ENCODE measurements around the gene DLG1. TPM values are rescaled to one million over a fixed set of nuclear protein-coding genes. Genes with fewer than 3 reads are reported as not detected.
"Not testable (repeated sequence)": the region's sequence is repeated elsewhere in the genome, so short reads cannot be mapped to it uniquely, and the experiment has no call there.

Gene DLG1
- polyA plus RNA-seq, 1 donor from 2014 or later, result 43.9 TPM

GRCh38 chr3:197035577-197035976, 262.8 kb downstream of the DLG1 start:
- Histone ChIP-seq H3F3A (ENCODE audit: insufficient read depth, low read length, poor library complexity, severe bottlenecking) (no peaks in the 10 kb centered on the region), H4K20me1 (ENCODE audit: insufficient read depth) (no peaks in the 10 kb centered on the region), H3K4me3 (ENCODE audit: low read length) (no peak overlapping the region), H3K4me2 (ENCODE audit: low read length) (no peak overlapping the region), H3K79me2 (replicated peaks; ENCODE audit: insufficient read depth, low read length) (no peaks in the 10 kb centered on the region), H3K27ac (ENCODE audit: low read length) (no peak overlapping the region), H2AFZ (ENCODE audit: low read depth, low read length) (no peak overlapping the region), H3K27me3 (ENCODE audit: insufficient read depth, low read depth, low read length) (no peaks in the 10 kb centered on the region), H3K36me3 (ENCODE audit: insufficient read depth, low read length) (no peaks in the 10 kb centered on the region), H3K9ac (ENCODE audit: low read length) (no peak overlapping the region), H3K9me2 (ENCODE audit: insufficient read depth, low read length) (no peaks in the 10 kb centered on the region), H3K9me3 (ENCODE audit: low read length) (no peaks in the 10 kb centered on the region)
- TF ChIP-seq CTCF (IDR thresholded peaks at IDR 0.05; ENCODE audit: poor library complexity, severe bottlenecking), result no peak
- TF ChIP-seq RAD21 (conservative IDR thresholded peaks at IDR 0.05), result no peak
- TF ChIP-seq SMC3 (conservative IDR thresholded peaks at IDR 0.05; ENCODE audit: poor library complexity), result no peak

GRCh38 chr3:197034778-197035177, 263.6 kb downstream of the DLG1 start:
- H4K20me1 ChIP-seq (ENCODE audit: insufficient read depth); H3K9me3 ChIP-seq (ENCODE audit: low read length); H3K27me3 ChIP-seq (ENCODE audit: insufficient read depth, low read depth, low read length); H3K4me2 ChIP-seq (ENCODE audit: low read length); H3F3A ChIP-seq (ENCODE audit: insufficient read depth, low read length, poor library complexity, severe bottlenecking); H3K27ac ChIP-seq (ENCODE audit: low read length); H3K36me3 ChIP-seq (ENCODE audit: insufficient read depth, low read length); H3K79me2 ChIP-seq (replicated peaks; ENCODE audit: insufficient read depth, low read length); H3K4me3 ChIP-seq (ENCODE audit: low read length); H2AFZ ChIP-seq (ENCODE audit: low read depth, low read length); H3K9ac ChIP-seq (ENCODE audit: low read length); H3K9me2 ChIP-seq (ENCODE audit: insufficient read depth, low read length): not testable (repeated sequence)

- H4K20me1 ChIP-seq (ENCODE audit: insufficient read depth); H3F3A ChIP-seq (ENCODE audit: insufficient read depth, low read length, poor library complexity, severe bottlenecking); H3K79me2 ChIP-seq (replicated peaks; ENCODE audit: insufficient read depth, low read length); H3K4me3 ChIP-seq (ENCODE audit: low read length); H3K9me2 ChIP-seq (ENCODE audit: insufficient read depth, low read length); H2AFZ ChIP-seq (ENCODE audit: low read depth, low read length); H3K4me2 ChIP-seq (ENCODE audit: low read length); H3K27ac ChIP-seq (ENCODE audit: low read length); H3K9ac ChIP-seq (ENCODE audit: low read length); H3K36me3 ChIP-seq (ENCODE audit: insufficient read depth, low read length); H3K9me3 ChIP-seq (ENCODE audit: low read length): not testable (repeated sequence)
- H3K27me3 ChIP-seq (ENCODE audit: insufficient read depth, low read depth, low read length), result peaks cover 11% of the 10 kb centered on the region
Observed at GRCh38 chr3:197033764-197034163, 264.6 kb downstream of the DLG1 start.

GRCh38 chr3:197031315-197032285, 266.8 kb downstream of the DLG1 start:
- Histone ChIP-seq H2AFZ (ENCODE audit: low read depth, low read length) (no peak overlapping the region), H3K4me2 (ENCODE audit: low read length) (no peak overlapping the region), H3K9ac (ENCODE audit: low read length) (no peak overlapping the region), H3K4me3 (ENCODE audit: low read length) (no peak overlapping the region), H3K9me2 (ENCODE audit: insufficient read depth, low read length) (no peaks in the 10 kb centered on the region), H3K36me3 (ENCODE audit: insufficient read depth, low read length) (no peaks in the 10 kb centered on the region), H4K20me1 (ENCODE audit: insufficient read depth) (no peaks in the 10 kb centered on the region), H3K27ac (ENCODE audit: low read length) (no peak overlapping the region), H3K9me3 (ENCODE audit: low read length) (no peaks in the 10 kb centered on the region), H3K79me2 (replicated peaks; ENCODE audit: insufficient read depth, low read length) (no peaks in the 10 kb centered on the region), H3K27me3 (ENCODE audit: insufficient read depth, low read depth, low read length) (peaks cover 15% of the 10 kb centered on the region), H3F3A (ENCODE audit: insufficient read depth, low read length, poor library complexity, severe bottlenecking) (no peaks in the 10 kb centered on the region)
- TF ChIP-seq EP300 (conservative IDR thresholded peaks at IDR 0.05; ENCODE audit: poor library complexity, severe bottlenecking) (no peak), POLR2AphosphoS5 (IDR thresholded peaks at IDR 0.05) (no peak), SMC3 (conservative IDR thresholded peaks at IDR 0.05; ENCODE audit: poor library complexity) (no peak), RAD21 (conservative IDR thresholded peaks at IDR 0.05) (no peak), EZH2 (IDR thresholded peaks at IDR 0.05; ENCODE audit: borderline replicate concordance, insufficient read depth, low read length, poor library complexity, severe bottlenecking) (no peak), TAF1 (IDR thresholded peaks at IDR 0.05; ENCODE audit: low read depth) (no peak), MXI1 (conservative IDR thresholded peaks at IDR 0.05; ENCODE audit: poor library complexity, severe bottlenecking) (no peak), CTCF (IDR thresholded peaks at IDR 0.05; ENCODE audit: poor library complexity, severe bottlenecking) (no peak), REST (IDR thresholded peaks at IDR 0.05; ENCODE audit: borderline replicate concordance) (no peak)

Measured in neural cell (in vitro differentiated cells).